Erythroblast (primary cell): ENCODE results near the gene FASN.

Source experiments
- GATA1 ChIP-seq: IDR thresholded peaks from 2 replicates; pipeline ENCODE4 v1.6.1; 2011; ENCODE audit warnings: low read depth, mild to moderate bottlenecking, control low read depth, low read length, moderate library complexity
- POLR2A ChIP-seq: IDR thresholded peaks from 2 replicates; pipeline ENCODE4 v1.6.1; 2011; ENCODE audit warnings: mild to moderate bottlenecking, low read length

- TF ChIP-seq POLR2A (no peak), GATA1 (no peak)
Measured at GRCh38 chr17:82055965-82056728, 41.9 kb downstream of the FASN start.
